ENCODE data around the gene CDH4. TPM values are rescaled to one million over a fixed set of nuclear protein-coding genes. Genes with fewer than 3 reads are reported as not detected.
A peak's percentile ranks its signal among the peaks of the same experiment; 100 is the strongest.

CDH4 gene
- total and polyA plus RNA-seq, 7 donors: under 0.01 to 0.06 TPM; not detected in 5

DNA sequence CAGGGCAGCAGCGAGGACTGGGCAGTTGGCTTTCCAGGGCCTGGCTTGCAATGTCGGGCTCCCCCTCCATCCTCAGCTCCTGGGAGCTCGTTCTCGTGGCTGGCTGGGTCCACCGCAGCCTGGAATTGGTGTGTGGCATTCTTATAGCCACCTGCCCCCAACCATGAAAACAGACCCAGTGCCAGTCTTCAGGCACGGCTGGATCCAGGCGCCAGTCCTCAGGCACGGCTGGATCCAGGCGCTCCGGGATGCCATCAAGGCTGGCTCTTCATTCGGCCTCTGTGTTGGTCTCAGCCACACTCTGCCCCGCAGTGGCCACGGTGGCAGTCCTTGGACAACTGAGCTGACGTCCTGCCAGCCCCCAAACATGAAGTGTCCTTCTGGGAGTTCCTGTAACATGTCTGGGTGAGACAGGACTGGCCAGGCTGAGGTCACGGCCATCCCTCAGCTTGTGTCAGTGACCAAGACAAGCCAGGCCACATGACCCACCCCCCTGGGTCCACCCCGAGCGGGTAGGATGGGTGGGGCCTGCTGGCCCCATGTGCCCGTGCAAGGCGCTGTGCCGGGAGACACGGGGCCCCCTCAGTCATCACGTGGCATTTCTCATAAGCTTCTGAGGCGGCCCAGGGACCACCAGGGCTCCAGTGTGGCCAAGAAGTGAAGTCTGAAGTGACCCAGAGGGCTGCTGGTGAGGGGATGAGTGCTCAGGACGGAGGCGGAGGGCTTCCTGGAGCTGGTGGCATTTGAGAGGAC lies 714.6 kb downstream of the CDH4 start:
- no peak overlapping the region for H3K27ac ChIP-seq
- 76 to 82% methylated on average over 25 of the region's 25 CpGs for WGBS, 2 donors
- H3K4me1 ChIP-seq: peaks cover 0 to 5% (median 0%) of the 10 kb centered on the region in 4 donors
- TF ChIP-seq, protein P1, sequence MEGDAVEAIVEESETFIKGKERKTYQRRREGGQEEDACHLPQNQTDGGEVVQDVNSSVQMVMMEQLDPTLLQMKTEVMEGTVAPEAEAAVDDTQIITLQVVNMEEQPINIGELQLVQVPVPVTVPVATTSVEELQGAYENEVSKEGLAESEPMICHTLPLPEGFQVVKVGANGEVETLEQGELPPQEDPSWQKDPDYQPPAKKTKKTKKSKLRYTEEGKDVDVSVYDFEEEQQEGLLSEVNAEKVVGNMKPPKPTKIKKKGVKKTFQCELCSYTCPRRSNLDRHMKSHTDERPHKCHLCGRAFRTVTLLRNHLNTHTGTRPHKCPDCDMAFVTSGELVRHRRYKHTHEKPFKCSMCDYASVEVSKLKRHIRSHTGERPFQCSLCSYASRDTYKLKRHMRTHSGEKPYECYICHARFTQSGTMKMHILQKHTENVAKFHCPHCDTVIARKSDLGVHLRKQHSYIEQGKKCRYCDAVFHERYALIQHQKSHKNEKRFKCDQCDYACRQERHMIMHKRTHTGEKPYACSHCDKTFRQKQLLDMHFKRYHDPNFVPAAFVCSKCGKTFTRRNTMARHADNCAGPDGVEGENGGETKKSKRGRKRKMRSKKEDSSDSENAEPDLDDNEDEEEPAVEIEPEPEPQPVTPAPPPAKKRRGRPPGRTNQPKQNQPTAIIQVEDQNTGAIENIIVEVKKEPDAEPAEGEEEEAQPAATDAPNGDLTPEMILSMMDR (IDR thresholded peaks at IDR 0.05): no peak
- no peak for TF ChIP-seq POLR2A (IDR thresholded peaks at IDR 0.05)
- no peak for TF ChIP-seq POLR2AphosphoS5 (IDR thresholded peaks at IDR 0.05)
- no peak for TF ChIP-seq EP300 (IDR thresholded peaks at IDR 0.05)
- no peak overlapping the region for H3K4me3 ChIP-seq
- H3K27me3 ChIP-seq: peaks cover 10 to 39% (median 28%) of the 10 kb centered on the region in 3 donors
- H3K36me3 ChIP-seq: no peaks in the 10 kb centered on the region
- intact Hi-C loops (cut with DNase I): no loop called here
- no peaks in the 10 kb centered on the region for H3K9me3 ChIP-seq
- DNase-seq: peak; percentile 56

DNA sequence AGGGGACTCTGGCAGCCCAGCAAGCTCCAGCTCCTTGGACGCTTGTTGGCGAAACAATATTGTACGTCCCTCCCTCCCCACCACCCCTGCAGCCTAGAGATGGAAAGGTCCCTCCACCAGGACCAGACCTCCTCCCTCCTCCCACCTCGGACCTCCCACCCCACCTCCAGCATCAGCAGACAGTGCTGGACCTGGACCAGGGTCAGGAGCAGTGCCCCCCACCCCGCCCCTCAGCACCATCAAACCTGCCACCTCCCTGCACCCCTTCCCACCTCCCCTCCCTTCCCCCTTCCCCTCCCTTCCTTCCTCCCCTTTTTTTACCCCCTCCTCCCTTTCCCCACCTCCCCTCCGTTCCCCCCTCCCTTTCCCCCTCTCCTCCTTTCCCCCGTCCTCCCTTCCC lies 715.2 kb downstream of the CDH4 start:
- peak; percentile 24 for DNase-seq
- Histone ChIP-seq H3K27ac (no peak overlapping the region), H3K4me3 (no peak overlapping the region), H3K9me3 (no peaks in the 10 kb centered on the region), H3K4me1 (peaks cover 0 to 5% (median 0%) of the 10 kb centered on the region in 4 donors), H3K27me3 (peaks cover 10 to 39% (median 28%) of the 10 kb centered on the region in 3 donors), H3K36me3 (peaks cover 0 to 3% (median 1%) of the 10 kb centered on the region in 4 donors)
- 66 to 68% methylated on average over 7 of the region's 7 CpGs for WGBS, 2 donors
- TF ChIP-seq, protein P1 (IDR thresholded peaks at IDR 0.05): no peak
- TF ChIP-seq POLR2AphosphoS5 (IDR thresholded peaks at IDR 0.05): no peak
- no peak for TF ChIP-seq EP300 (IDR thresholded peaks at IDR 0.05)
- no peak for TF ChIP-seq POLR2A (IDR thresholded peaks at IDR 0.05)
- intact Hi-C loops (cut with DNase I): no loop called here

DNA sequence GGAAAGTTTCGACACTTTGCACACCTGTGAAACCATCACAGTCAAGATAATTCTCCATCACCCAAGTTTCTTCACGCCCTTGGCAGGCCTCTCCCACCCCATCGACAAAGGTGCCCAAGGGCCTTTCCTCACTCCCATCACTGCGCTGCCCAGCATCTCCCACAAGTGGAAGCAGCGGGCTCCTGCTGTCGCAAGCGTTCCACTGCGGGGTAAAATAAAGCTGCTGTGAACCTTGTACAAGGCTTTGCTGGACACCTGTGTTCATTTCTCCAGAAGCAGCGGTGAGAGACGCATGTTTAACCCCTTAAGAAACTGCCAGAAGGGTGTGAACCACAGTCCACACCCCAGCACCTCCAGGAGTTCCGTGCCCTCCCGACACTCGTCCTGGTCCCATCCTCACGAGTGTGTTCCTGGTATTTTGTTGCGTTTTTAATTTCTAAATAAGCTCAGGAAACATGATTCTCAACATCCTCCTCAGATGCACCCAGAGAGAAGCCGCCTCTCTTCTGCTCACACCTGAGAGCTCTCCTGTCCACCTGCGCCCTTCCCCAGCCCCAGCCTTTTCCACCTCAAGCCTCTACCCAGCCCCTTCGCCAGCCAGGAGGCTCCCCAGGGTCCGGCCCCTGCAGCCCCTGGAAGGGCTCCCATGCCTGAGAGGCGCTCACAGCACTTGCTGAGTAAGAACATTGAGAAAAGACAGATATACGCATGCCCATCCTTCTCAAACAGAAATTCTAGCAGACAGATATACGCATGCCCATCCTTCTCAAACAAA lies 716.2 kb downstream of the CDH4 start:
- Histone ChIP-seq H3K4me1 (peaks cover 0 to 5% (median 0%) of the 10 kb centered on the region in 4 donors), H3K27ac (no peak overlapping the region), H3K9me3 (no peaks in the 10 kb centered on the region), H3K4me3 (no peak overlapping the region), H3K36me3 (peaks cover 0 to 13% (median 6%) of the 10 kb centered on the region in 4 donors), H3K27me3 (peaks cover 10 to 39% (median 28%) of the 10 kb centered on the region in 3 donors)
- DNase-seq: peak; percentile 19
- intact Hi-C loops (cut with DNase I): no loop called here
- 80 to 84% methylated on average over 22 of the region's 22 CpGs for WGBS, 2 donors
- no peak for TF ChIP-seq EP300 (IDR thresholded peaks at IDR 0.05)
- TF ChIP-seq POLR2AphosphoS5 (IDR thresholded peaks at IDR 0.05): no peak
- TF ChIP-seq, protein P1 (IDR thresholded peaks at IDR 0.05): no peak
- TF ChIP-seq POLR2A (IDR thresholded peaks at IDR 0.05): no peak

DNA sequence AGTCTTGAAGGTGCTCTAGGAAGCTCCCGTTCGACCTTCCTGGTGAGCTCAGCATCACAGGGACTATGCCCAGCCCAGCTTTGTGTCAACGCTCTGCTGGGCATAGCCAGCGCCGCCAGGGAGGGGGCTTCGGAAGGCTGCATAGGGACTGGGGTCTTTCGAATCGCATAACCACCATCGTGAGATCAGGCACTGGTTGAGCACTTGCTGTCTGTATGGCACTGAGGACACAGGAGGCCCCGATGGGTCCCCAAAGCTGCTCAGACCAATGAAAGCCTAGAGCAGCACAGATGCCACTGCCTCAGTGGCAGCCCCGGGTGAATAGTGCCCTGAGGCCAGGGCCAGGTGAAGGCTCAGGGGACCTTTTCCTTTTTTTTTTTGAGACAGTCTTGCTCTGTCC lies 716.9 kb downstream of the CDH4 start:
- WGBS, 2 donors: 83 to 87% methylated on average over 11 of the region's 11 CpGs
- Histone ChIP-seq H3K9me3 (no peaks in the 10 kb centered on the region), H3K27ac (no peak overlapping the region), H3K36me3 (peaks cover 0 to 20% (median 11%) of the 10 kb centered on the region in 4 donors), H3K27me3 (peaks cover 10 to 39% (median 28%) of the 10 kb centered on the region in 3 donors), H3K4me3 (no peak overlapping the region), H3K4me1 (peaks cover 0 to 5% (median 0%) of the 10 kb centered on the region in 4 donors)
- TF ChIP-seq EP300 (IDR thresholded peaks at IDR 0.05) (no peak), POLR2A (IDR thresholded peaks at IDR 0.05) (no peak), POLR2AphosphoS5 (IDR thresholded peaks at IDR 0.05) (no peak)
- TF ChIP-seq, protein P1 (IDR thresholded peaks at IDR 0.05): no peak
- DNase-seq: peak; percentile 28
- intact Hi-C loops (cut with DNase I): no loop called here

Measured in sigmoid colon (tissue), 7 donors.